Stimulated activated naive CD4-positive, alpha-beta T cell treated with Interleukin-2 at 50 U/mL for 16 hours (primary cell): Measurements from ENCODE around the gene ZNF184.

Experiments
- DNase-seq: peaks from one replicate; lab custom pipeline; 2025; lab: John Stamatoyannopoulos, UW

The ZNF184 gene

DNA sequence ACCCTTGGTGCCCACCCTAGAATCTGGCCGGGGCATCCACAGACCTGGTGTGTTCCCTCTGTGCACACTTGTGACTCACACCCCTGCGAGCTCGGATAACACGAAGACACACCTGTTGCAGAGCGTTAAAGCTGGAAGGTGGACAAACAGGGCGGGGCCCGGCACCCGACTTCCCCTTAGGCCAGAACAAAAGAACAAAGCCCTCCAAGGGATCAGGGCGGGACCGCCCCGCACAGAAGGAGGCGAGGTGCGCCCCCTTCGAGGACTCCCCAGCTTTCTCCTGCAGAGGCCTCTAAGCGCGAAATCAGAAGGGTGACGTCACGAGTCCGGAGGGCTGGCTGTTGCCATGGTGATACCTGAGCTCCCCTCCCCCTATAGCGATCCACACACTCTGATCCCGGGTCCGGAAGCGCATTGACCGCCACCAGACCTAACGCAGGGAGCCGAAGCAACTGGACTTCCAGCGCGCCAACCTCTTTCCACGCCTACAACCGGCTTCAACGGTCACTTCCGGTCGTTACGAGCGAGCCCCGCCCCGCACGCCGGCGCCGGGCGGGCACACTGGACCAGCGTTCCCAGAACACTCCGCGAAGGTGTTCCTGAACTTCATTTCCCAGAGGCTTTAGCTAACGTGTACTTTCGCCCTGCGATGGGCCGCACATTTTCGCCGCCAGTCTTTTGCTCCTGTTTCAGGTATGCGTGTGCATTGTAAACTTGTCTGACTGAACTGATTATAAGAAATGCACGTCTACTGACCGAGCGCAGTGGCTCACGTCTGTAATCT is at the start of gene ZNF184:
Gene ZNF184, minus strand, starts transcription at position 489 of the 784 bp plus-strand sequence. CDS start 811 bp downstream, outside the sequence.
- DNase-seq = peak; percentile 78

DNA sequence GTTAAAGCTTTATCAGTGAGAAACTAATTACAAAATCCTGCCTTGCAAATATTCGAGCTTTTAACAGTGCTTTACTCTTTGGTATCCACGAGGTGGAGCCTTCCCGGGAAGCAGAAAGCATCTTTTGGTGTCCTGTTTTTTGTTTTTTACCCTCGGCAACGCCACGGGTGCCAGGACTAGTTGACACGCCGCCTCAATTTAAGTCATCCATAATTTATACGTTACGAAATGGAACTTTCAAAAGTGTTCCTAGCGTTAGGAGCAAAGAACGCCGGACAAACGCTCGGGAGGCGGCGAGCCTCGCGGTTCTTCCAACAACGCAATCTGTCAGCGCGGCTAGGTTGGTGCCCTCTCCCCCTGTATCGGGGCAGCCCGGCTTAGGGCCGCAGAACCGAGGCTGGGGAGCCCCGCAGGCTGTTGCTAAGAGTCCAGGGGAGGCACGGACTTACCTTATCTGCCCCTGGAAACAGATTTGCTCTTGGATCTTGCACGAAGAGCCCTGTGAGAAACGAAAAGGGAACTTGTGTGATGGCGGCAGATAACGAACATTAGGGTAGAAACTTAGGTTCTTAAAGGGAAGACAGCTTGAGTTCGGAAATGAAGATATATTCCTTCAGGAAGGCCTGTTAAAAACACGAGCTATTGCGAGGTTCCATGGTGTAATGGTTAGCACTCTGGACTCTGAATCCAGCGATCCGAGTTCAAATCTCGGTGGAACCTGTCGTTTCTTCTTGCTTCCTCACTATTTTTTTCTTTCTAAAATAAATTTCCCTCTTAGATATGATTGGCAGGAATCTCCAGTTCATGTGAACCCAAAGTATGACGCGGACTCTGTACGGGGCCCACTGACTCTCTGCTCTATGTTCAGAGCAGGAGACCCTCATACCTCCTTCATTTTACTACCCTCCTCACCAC is 46.2 kb upstream of the ZNF184 start:
- peak; percentile 33 for DNase-seq

DNA sequence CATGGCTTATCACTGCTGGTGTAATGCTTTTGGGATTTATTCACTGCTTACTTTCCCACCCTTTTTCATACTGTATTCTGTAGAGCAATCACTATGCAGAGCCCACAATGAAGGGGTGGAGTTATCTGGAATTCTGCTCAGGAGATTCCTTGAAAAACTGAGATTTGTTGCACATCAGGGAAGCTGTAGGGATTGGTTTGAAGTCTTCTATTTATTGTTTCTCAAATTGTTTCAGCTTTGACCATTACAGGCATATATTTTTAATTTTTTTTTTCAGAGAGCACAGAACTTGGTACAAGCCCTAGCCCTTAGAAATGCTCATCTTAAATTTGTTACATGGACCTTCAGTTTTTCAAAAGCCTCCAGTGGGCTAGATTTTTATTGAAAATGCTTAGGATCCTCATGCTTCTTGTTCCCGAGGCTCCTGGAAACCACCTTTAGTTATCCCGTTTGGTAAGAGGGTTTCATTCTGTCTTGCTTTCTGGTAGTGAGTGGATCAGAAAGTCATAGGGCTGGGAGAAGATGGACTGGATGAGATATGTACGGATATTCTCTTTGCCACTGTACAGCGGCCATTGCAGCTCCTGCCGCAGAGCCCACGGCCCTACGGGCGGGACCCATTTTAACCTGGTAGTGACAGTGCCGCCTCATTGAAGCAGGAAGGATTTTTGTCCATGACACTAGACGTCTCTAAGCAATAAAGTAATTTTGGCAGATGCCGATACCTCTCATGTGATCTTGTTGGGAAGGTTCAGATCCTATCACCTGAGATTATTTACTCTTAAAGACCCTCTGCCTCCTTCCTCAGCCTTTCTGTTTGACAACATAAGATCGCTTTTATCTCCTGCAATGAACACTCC is 45.3 kb upstream of the ZNF184 start:
- DNase-seq = peak; percentile 2

DNA sequence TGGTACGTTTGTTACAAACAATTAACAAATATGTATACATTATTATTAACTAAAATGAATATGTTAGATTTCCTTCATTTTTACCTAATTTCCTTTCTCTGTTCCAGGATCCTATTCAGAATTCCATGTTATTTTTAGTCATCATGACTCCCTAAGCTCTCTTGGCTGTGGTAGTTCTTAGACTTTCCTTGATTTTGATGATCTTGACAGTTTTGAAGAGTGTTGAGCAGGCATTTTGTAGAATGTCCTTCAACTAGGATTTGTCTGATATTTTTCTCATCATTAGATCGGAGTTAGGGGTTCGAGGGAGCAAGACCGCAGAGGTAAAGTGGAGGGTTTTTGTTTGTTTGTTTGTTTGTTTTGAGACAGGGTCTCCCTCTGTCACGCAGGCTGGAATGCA is 44.3 kb upstream of the ZNF184 start:
- DNase-seq = no peak

DNA sequence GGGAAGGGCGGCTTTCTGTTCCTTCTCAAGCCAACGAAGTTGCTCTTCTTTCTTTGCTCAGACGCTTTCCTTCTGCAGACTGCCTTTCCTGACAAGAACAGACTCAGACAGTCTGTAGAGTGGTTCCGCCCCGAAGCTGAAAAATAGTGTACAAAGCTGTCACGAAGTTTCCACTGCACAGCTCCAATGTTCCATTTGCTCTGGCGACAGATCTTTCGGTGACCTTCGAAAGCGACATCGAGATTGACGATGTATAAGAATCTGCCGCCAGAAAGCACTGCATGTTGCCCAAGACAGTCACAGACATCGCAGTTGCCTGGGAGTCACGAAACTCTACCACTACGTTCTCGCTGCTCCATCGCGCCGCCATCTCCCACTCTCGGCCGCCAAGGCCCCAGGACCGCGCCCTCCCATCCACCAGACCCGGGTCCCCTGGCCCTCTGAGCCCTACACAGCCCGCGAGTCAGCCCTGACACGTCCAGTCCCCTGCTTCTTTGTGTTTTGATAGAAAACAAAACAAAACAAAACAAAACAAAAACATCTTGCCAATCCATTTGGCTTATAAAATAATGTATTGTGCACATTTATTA is 42.1 kb upstream of the ZNF184 start:
- no peak for DNase-seq

DNA sequence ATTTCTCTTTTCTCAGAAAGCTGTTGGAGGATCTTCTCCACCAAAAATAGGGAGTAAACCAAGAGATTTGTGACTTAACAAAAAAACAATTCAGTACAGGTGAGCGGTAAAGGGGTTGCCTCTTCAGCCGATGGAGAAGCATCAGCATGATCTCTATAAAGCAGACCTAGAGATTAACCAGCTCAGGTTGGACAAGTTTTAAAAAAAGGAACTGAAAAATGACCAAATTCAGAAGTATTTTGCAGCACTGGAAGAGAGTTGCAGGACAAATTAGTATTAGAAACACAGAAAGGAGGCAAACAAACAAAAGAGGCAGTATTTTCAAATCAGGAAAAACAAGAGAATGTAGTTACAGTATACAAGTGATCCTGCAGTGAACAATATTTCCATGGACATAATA is 39.6 kb upstream of the ZNF184 start:
- DNase-seq = no peak

DNA sequence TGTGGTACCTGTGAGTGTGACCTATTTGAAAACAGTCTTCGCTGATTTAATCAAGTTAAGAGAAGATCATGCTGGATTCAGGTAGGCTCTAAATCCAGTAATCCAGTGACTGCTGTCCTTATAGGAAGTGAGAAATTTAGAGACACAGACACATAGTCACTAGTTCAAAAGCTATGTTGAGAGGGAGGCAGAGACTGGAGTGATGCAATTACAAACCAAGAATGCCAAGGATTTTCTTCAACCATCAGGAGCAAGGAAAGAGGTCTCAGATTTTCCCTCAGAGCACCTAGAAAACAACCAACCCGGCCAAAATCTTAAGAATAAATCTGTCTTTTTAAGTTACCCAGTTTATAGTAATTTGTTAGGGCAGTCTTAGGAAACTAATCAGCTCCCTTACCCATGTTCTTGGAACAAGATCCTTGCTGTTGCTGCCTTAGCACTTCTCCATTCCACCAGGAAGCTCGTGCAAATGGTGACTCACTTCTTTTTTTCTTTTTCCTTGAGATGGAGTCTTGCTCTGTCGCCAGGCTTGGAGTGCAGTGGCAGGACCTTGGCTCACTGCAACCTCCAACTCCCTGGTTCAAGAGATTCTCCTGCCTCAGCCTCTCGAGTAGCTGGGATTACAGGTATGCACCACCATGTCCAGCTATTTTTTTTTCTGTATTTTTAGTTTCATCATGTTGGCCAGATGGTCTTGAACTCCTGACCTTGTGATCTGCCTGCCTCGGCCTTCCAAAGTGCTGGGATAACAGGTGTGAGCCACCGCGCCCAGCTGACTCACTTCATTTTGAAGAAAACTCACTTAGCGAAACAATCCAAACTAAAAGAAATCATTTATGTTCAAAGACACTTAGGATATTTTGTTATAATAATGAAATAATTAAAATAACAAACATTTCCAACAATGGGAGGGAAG is 34.4 kb upstream of the ZNF184 start:
- no peak for DNase-seq

DNA sequence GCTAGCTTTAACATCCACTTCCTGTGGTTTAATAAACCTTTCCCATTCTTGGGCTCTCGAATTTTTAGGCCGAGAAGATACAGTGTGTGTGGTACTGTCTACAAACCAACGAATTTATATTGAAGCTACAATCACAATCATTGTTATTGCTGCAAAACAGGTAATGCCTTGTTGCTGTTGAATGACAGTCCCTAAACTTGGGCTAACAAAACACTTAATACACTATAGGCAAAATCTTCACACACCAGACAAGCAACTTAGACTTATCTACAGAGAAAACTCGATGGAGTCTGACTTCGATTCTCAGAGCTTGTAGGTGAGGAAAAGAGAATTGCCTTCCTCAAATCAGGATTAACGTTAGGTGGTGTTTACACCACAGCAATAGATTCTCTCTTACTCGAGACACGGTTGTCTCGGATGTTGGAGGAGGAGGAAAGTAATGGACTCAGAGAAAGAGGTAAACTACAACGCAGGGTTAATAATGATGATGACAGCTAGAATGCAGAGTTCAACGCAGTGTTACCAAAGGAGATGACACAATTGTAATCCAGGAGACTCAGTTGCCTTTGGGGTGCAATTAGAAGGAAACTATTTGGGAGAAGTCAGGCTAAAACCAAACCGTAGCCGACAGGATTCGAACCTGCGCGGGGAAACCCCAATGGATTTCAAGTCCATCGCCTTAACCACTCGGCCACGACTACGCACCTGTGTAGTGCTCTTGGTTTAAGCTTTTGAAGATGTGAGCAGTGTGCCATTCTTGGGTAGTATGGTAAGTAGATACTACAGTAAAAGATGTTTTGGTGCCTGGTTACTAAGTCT is 32.5 kb upstream of the ZNF184 start:
- DNase-seq = peak; percentile 18

DNA sequence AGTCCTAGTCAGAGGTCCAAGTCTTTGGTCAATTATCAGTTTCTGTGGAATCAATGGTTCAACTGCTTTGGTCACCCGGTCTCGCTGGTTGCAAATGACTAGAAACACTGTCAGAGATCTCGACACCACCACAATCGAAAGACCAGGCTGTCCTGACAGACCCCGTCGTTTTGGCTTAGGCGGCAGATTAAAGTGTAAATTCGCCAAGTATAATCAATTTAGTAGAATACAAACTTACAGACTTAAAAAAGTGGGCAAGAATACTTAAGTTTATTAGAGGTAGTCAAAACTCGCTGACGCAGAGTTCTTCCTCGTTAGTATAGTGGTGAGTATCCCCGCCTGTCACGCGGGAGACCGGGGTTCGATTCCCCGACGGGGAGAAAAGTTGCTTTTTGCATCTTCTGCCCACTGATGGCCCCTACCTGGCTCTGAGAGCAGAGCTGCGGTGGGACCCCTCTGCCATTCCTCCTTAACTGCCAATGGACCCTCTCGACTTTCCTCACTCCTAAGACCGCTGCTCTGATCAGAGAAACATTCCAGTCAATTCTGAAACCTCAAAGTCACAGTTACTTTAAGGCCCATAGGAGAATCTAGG is 30.6 kb upstream of the ZNF184 start:
- peak; percentile 67 for DNase-seq

DNA sequence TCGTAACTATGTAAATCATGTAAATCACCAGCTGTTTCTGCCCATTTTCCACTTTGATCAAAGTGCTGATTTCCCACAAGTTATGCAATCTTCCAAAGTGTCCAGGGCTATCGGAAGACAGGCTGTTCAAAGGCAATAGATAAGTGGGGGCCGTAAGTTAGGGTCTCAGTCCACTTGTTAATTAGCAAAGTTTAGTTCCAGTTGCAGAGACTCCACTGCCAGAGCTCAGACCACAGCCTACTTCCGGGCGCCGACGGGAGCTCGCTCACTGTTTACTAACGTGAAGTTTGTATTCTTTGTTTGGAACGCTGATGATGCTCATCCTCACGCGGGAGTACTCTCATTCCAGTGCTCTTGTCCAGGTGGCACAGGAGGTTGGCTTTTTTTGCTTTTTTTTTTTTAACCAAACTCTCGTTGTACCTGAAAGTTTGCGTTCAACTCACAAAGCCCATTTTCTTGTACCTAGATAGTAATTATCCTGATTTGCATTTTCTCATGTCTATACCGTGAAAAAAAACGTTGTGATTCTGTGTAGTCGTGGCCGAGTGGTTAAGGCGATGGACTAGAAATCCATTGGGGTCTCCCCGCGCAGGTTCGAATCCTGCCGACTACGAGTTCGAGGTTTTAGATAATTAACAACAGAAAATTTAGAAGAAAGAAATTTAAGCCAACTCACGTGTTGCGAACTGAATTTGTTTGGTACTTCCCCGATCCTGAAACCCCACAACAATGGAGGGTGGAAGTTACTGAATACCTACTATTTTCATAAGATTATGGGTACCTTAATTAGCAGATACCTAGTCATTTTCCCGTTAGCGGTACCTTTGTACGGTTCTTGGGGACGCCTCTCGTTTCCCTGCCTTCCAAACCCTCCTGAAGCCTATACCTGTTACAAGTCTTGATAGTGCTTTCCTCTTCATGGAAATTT is 29.9 kb upstream of the ZNF184 start:
- DNase-seq = peak; percentile 64

DNA sequence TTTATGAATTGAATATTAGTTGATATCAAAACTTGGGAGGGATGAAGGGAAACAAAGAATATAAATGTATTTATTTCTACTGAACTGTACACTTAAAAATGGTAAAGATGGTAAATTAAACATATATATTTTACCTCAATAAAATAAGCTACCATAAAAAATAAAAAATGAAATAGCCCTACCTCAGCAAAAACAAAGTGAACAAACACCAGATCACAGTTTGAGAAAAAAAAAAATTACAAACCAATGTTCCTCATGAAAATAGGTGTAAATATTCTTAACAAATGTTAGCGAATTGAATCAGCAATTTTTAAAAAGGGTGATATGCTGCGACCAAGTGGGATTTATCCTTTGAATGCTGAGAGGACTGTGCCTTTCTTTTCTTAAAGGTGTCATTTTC is 28.3 kb upstream of the ZNF184 start:
- DNase-seq = no peak

DNA sequence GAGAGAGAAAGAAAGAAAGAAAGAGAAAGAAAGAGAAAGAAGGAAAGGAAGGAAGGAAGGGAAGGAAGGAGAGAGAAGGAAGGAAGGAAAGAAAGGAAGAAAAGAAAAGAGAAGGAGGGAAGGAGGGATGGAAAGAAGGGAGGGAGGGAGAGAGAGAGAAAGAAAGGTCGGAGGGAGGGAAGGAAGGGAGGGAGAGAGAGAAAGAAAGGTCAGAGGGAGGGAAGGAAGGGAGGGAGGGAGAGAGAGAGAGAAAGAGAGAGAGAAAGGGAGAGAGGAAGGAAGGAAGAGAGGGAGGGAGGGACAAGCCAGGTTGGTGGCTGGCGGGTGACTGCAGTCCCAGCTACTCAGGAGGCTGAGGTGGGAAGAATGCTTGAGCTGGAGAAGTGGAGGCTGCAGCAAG is 27.3 kb upstream of the ZNF184 start:
- DNase-seq = no peak

DNA sequence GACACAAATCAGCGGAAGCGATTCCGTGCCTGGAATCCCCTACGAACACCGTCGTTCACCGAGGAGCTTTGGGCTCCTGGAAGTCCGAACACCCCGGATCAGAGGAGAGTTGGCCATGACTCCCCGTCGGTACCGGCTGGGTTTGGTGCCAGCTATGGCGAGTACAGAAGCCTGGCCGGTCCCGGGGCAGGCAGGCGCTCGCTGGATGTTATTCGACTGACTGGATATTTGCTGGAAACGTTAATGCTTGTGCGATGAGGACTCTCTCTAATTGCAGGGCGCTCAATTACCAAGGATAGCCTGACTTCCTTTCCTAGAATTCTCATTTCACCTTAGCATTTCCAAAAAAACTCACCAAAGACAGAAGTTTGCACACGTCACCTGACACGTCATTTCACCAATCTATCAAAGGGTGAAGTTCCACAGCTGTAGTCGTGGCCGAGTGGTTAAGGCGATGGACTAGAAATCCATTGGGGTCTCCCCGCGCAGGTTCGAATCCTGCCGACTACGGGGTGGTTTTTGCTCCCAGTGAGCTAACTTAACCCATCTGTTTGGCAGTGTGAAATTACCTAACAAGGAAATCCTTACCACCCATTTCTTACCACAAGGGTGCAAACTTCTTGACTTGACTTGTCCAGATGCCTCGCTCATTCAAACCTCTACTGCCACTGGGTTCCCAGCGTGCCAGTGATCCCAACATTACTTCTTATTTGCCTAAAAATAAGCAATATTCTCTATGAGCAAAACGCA is 22.7 kb upstream of the ZNF184 start:
- peak; percentile 57 for DNase-seq

DNA sequence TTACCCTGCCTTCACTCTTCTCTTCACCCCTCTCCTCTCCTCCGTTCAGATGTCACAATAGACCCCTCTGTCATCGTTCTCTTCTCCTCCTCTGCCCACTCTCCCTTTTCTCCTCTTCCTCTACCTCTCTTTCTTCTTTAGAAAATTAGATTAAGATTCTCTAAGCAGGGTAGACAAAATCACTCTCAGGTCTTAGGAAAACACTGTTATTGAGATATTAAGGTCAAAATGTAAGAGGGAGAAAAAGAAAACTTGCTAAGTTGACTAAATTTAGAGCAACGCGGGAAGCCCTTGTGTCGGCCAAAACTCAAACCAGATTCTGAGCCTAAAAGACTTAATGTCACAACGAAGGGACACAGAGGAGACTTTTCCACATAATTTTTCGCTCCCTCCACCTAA is 22.1 kb upstream of the ZNF184 start:
- DNase-seq = no peak

DNA sequence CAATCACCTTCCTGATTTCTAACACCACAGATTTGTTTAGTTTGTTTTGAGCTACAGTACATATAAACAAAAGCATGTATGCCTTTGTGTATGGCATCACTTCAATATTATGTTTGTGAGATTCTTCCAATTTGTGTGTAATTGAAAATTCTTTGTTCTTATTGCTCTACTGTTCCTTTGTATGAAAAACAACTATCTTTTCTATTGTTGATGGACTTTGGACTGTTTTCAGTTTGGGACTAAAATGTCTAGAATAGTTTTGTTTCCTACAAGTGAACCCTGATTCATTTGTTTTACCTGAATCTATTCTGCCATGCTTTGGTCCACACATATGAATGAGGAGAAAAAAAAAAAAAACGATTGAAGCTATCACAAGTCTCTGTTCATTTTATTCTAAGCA is 21.2 kb upstream of the ZNF184 start:
- no peak for DNase-seq

DNA sequence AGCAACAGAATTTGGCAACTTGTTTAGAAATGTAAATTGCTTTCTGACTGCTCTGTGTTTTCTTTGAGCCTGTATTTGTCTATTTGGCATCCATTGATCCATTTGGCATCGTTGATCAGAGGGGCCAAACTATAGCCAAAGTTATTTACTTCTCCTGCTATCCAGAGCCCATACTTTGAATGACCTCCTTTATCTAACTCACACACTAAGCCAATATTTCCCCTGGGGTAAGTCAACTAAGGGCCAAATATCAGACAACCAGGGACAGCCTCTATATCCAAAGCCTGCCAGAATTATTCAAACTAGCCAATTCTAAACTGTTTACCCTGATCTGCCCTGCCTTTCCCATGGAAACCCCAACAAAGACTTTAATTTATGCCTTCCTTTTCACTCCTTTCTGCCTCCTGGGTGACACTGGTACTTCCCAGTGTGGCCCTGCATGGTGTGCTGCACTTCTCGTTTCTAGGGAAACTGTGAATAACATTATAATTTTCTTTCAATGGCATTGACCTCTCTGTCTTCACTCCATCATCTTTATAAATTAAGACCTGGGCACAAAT is 19.8 kb upstream of the ZNF184 start:
- no peak for DNase-seq
